SU-DHL-6 (cell line): ENCODE results near the gene LSR.

ENCODE experiments used
- EZH2phosphoT487 ChIP-seq: fragments of 200-600 bp; sonication (generic), shearing (Covaris generic); conservative IDR thresholded peaks from 2 replicates; pipeline ENCODE4 v1.6.1; 2018; ENCODE audit warnings: mild to moderate bottlenecking, antibody characterized with exemption, low read length, moderate library complexity, mixed read lengths
- TF ChIP-seq, protein P1 (sequence below): fragments of 200-600 bp; sonication (generic); IDR thresholded peaks from one replicate; pipeline ENCODE4 v1.5.1; 2017; ENCODE audit warnings: antibody characterized with exemption, mild to moderate bottlenecking, low read length, moderate library complexity; ENCODE audit not compliant: insufficient read depth, poor library complexity, severe bottlenecking

DNA sequence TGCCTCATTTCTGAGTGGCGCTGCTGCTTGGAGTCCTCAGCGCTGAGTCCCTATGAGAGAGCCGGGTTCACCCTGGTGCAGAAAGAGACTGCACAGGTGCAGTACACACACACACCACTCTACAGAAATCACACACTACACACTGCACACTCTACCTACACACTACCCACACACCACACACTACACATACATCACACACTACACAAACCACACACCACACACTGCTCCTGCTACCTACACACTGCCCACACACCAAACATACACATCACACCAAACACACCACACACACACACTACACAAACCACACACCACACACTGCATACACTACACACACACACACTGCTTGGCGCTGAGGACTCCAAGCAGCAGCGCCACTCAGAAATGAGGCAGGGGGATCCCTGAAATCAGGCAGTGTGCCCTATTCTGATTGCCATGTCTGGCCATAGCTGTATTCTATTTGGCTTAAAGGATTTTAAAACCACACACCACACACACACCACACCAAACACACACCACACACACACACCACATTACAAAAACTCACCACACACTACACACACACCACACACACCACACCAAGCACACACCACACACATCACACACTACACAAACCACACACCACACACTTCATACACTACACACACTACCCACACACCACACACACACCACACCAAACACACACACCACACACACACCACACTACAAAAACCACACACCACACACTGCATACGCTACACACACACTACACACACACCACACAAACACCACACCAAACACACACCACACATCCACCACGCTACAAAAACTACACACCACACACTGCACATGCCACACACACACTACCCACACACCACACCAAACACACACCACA is 48.1 kb downstream of the LSR start:
- TF ChIP-seq, protein P1, sequence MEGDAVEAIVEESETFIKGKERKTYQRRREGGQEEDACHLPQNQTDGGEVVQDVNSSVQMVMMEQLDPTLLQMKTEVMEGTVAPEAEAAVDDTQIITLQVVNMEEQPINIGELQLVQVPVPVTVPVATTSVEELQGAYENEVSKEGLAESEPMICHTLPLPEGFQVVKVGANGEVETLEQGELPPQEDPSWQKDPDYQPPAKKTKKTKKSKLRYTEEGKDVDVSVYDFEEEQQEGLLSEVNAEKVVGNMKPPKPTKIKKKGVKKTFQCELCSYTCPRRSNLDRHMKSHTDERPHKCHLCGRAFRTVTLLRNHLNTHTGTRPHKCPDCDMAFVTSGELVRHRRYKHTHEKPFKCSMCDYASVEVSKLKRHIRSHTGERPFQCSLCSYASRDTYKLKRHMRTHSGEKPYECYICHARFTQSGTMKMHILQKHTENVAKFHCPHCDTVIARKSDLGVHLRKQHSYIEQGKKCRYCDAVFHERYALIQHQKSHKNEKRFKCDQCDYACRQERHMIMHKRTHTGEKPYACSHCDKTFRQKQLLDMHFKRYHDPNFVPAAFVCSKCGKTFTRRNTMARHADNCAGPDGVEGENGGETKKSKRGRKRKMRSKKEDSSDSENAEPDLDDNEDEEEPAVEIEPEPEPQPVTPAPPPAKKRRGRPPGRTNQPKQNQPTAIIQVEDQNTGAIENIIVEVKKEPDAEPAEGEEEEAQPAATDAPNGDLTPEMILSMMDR, result no peak
- TF ChIP-seq EZH2phosphoT487, result no peak
